Smooth muscle cell (in vitro differentiated cells): Measurements from ENCODE around the gene A4GNT. TPM values are rescaled to one million over a fixed set of nuclear protein-coding genes. Genes with fewer than 3 reads are reported as not detected.

Experiments
- DNase-seq: peaks from one replicate; lab custom pipeline; 2025; ENCODE audit not compliant: unreplicated experiment; lab: John Stamatoyannopoulos, UW
- H2AFZ ChIP-seq: fragments of 200-600 bp; sonication (generic); 2 replicates; pipeline ENCODE4 v1.6.0; 2016; ENCODE audit warnings: antibody characterized with exemption, low read depth, mild to moderate bottlenecking
- H3F3A ChIP-seq: fragments of 200-600 bp; sonication (generic); 2 replicates; pipeline ENCODE4 v1.6.0; 2017; ENCODE audit warnings: antibody characterized with exemption, low read depth
- H3K27ac ChIP-seq: fragments of 200-600 bp; sonication (generic); 2 replicates; pipeline ENCODE4 v1.5.1; 2016; ENCODE audit warnings: low read depth, mild to moderate bottlenecking
- H3K27me3 ChIP-seq: fragments of 200-600 bp; sonication (generic); 2 replicates; pipeline ENCODE4 v1.6.1; 2016; ENCODE audit warnings: low read depth, mild to moderate bottlenecking
- H3K36me3 ChIP-seq: fragments of 200-600 bp; sonication (generic); 2 replicates; pipeline ENCODE4 v1.5.1; 2016; ENCODE audit warnings: low read depth
- H3K4me1 ChIP-seq: fragments of 200-600 bp; sonication (generic); 2 replicates; pipeline ENCODE4 v1.5.1; 2016; ENCODE audit warnings: low read depth
- H3K4me2 ChIP-seq: fragments of 200-600 bp; sonication (generic); 2 replicates; pipeline ENCODE4 v1.6.0; 2016; ENCODE audit warnings: mild to moderate bottlenecking
- H3K4me3 ChIP-seq: fragments of 200-600 bp; sonication (generic); 2 replicates; pipeline ENCODE4 v1.5.1; 2016; ENCODE audit warnings: mild to moderate bottlenecking
- H3K79me2 ChIP-seq: fragments of 200-600 bp; sonication (generic); 2 replicates; pipeline ENCODE4 v1.6.0; 2016; ENCODE audit warnings: low read depth, mild to moderate bottlenecking
- H3K9ac ChIP-seq: fragments of 200-600 bp; sonication (generic); 2 replicates; pipeline ENCODE4 v1.6.0; 2016; ENCODE audit warnings: low read depth
- H3K9me3 ChIP-seq: fragments of 200-600 bp; sonication (generic); replicated peaks from 2 replicates; pipeline ENCODE4 v1.5.1; 2016; ENCODE audit warnings: low read depth
- H4K20me1 ChIP-seq: fragments of 200-600 bp; sonication (generic); 2 replicates; pipeline ENCODE4 v1.6.0; 2016; ENCODE audit warnings: low read depth
- WGBS: methylation state at CpG from one replicate; pipeline ENCODE4 v1.1.7; 2016; ENCODE audit warnings: low lambda C conversion rate; 5-methylcytosine and 5-hydroxymethylcytosine counted together
- polyA plus RNA-seq: library from polyadenylated mRNA; unstranded; fragments of >200 nt; fragmentation: Nextera tagmentation; extraction: Ambion mirVana; gene quantifications from 2 replicates; pipeline ENCODE4 v1.2.1, GENCODE V29; 2016
- total RNA-seq: library from RNA; depleted of rRNA; stranded (reverse); fragments of >200 nt; gene quantifications from 2 replicates; pipeline ENCODE4 v1.2.3, GENCODE V29; 2014
- TF ChIP-seq, protein P1 (sequence below): fragments of 200-600 bp; sonication (generic); IDR thresholded peaks from 2 replicates; pipeline ENCODE4 v1.5.1; 2017; ENCODE audit warnings: borderline replicate concordance, mild to moderate bottlenecking, antibody characterized with exemption; ENCODE audit not compliant: insufficient read depth, poor library complexity, severe bottlenecking

A4GNT gene
- total and polyA plus RNA-seq, 2 experiments from 2014 or later, result not detected

DNA sequence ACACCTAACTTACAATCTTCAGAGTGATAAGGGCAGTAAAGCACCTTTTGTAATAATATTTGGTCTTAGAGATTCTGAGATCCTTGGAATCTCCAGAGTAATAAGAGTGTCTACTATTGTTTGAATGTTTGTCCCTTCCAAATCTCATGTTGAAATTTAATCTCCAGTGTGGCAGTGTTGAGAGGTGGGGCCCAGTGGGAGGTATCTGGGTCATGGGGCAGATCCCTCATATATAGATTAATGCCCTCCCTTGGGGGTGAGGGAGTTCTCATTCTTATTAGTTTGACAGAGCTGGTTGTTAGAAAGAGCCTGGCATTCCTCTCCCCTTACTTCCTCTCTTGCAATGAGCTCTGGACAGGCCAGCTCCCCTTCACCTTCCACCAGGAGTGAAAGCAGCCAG, 32.8 kb downstream of the A4GNT start:
- Histone ChIP-seq H3K4me3 (no peak overlapping the region), H3K79me2 (peaks cover under 1% of the 10 kb centered on the region), H3K36me3 (peaks cover 9% of the 10 kb centered on the region), H2AFZ (no peak overlapping the region), H3K9me3 (no peaks in the 10 kb centered on the region), H3K4me2 (no peak overlapping the region), H3K4me1 (no peaks in the 10 kb centered on the region), H4K20me1 (peaks cover 53% of the 10 kb centered on the region), H3K27me3 (no peaks in the 10 kb centered on the region), H3K9ac (no peak overlapping the region), H3F3A (no peaks in the 10 kb centered on the region), H3K27ac (no peak overlapping the region)
- TF ChIP-seq, protein P1, sequence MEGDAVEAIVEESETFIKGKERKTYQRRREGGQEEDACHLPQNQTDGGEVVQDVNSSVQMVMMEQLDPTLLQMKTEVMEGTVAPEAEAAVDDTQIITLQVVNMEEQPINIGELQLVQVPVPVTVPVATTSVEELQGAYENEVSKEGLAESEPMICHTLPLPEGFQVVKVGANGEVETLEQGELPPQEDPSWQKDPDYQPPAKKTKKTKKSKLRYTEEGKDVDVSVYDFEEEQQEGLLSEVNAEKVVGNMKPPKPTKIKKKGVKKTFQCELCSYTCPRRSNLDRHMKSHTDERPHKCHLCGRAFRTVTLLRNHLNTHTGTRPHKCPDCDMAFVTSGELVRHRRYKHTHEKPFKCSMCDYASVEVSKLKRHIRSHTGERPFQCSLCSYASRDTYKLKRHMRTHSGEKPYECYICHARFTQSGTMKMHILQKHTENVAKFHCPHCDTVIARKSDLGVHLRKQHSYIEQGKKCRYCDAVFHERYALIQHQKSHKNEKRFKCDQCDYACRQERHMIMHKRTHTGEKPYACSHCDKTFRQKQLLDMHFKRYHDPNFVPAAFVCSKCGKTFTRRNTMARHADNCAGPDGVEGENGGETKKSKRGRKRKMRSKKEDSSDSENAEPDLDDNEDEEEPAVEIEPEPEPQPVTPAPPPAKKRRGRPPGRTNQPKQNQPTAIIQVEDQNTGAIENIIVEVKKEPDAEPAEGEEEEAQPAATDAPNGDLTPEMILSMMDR, result no peak
- DNase-seq, result no peak

DNA sequence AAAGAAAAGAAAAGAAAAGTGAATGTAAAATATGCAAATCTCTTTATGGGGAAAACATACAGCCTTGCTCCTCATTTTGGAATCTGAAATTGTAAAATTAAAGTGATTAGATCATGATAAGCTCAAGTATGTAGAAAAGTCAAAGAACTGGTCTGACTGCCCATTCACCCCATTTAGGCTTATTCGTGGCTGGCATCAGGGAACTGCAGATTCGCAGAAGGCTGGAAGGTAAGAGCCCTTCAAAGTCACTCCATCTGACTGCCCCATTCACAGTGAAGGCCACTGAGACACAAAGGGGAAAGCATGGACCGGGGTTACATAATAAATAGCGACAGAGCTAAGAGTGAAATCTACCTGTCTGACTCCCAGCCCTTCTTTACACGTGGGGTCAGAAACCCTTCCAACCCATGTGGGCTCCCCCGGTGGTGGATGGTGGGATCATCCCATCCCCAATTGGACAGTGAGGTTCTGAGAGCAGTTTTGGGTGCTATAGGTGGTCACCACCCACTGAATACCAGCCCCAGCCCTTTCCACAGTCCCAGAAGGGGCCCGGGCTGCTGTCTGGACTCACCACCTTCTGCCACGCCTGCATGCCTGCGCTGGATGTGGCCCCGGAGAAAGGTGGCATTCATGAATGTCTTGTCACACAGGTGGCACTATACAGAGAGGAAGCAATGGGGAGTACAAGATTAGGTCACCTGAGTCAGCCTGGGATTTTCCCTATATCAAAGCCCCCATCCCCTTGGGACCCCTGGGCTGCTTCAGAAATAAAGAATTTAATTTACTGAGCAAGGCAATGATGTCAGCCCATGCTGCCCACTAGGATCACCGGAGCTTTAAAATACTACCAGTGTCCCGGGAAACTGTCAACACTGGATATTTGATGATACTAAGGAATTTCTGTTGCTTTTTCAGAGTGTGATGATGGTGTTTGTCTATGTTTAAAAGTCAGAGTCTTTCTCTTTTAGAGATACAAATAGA, 34.7 kb downstream of the A4GNT start:
- WGBS, result 86% methylated on average over 12 of the region's 12 CpGs
- no peaks in the 10 kb centered on the region for H3F3A ChIP-seq
- no peak for DNase-seq
- no peaks in the 10 kb centered on the region for H3K4me1 ChIP-seq
- no peaks in the 10 kb centered on the region for H3K79me2 ChIP-seq
- peaks cover 22% of the 10 kb centered on the region for H3K36me3 ChIP-seq
- no peak overlapping the region for H3K9ac ChIP-seq
- TF ChIP-seq, protein P1, result peak; percentile 31
- H3K9me3 ChIP-seq, result no peaks in the 10 kb centered on the region
- H4K20me1 ChIP-seq, result peaks cover 37% of the 10 kb centered on the region
- no peak overlapping the region for H2AFZ ChIP-seq
- H3K4me2 ChIP-seq, result no peak overlapping the region
- H3K4me3 ChIP-seq, result no peak overlapping the region
- H3K27ac ChIP-seq, result no peak overlapping the region
- no peaks in the 10 kb centered on the region for H3K27me3 ChIP-seq

- Histone ChIP-seq H4K20me1 (peaks cover 15% of the 10 kb centered on the region), H3K4me2 (no peak overlapping the region), H3K36me3 (peaks cover 22% of the 10 kb centered on the region), H3K79me2 (no peaks in the 10 kb centered on the region), H3K4me1 (no peaks in the 10 kb centered on the region), H3K9me3 (no peaks in the 10 kb centered on the region), H3K9ac (no peak overlapping the region), H3K27ac (no peak overlapping the region), H2AFZ (no peak overlapping the region), H3F3A (no peaks in the 10 kb centered on the region), H3K27me3 (no peaks in the 10 kb centered on the region), H3K4me3 (no peak overlapping the region)
- no peak for DNase-seq
- WGBS, result 37% methylated on average over 2 of the region's 2 CpGs
- TF ChIP-seq, protein P1, result no peak
These were observed 38.5 kb downstream of the A4GNT start for GRCh38 chr3:138093721-138094120.

- no peak for DNase-seq
- Histone ChIP-seq H3K27me3 (no peaks in the 10 kb centered on the region), H3F3A (no peaks in the 10 kb centered on the region), H3K4me1 (no peaks in the 10 kb centered on the region), H3K4me2 (peak overlapping the region; percentile 15), H3K79me2 (no peaks in the 10 kb centered on the region), H3K4me3 (no peak overlapping the region), H3K27ac (no peak overlapping the region), H3K9ac (no peak overlapping the region), H2AFZ (no peak overlapping the region), H4K20me1 (peaks cover 7% of the 10 kb centered on the region), H3K36me3 (peaks cover 28% of the 10 kb centered on the region), H3K9me3 (no peaks in the 10 kb centered on the region)
- WGBS, result 63% methylated on average over 2 of the region's 2 CpGs
- TF ChIP-seq, protein P1, result no peak
These were observed 40.2 kb downstream of the A4GNT start for GRCh38 chr3:138092023-138092422.
